ENCODE results near the gene RPL22.

GRCh38 chr1:6248161-6248776, 48.9 kb upstream of the RPL22 start:
- TF ChIP-seq POLR2A (IDR thresholded peaks at IDR 0.05): no peak
- TF ChIP-seq, protein P1, sequence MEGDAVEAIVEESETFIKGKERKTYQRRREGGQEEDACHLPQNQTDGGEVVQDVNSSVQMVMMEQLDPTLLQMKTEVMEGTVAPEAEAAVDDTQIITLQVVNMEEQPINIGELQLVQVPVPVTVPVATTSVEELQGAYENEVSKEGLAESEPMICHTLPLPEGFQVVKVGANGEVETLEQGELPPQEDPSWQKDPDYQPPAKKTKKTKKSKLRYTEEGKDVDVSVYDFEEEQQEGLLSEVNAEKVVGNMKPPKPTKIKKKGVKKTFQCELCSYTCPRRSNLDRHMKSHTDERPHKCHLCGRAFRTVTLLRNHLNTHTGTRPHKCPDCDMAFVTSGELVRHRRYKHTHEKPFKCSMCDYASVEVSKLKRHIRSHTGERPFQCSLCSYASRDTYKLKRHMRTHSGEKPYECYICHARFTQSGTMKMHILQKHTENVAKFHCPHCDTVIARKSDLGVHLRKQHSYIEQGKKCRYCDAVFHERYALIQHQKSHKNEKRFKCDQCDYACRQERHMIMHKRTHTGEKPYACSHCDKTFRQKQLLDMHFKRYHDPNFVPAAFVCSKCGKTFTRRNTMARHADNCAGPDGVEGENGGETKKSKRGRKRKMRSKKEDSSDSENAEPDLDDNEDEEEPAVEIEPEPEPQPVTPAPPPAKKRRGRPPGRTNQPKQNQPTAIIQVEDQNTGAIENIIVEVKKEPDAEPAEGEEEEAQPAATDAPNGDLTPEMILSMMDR (IDR thresholded peaks at IDR 0.05): no peak
